CD4-positive, alpha-beta T cell (primary cell): ENCODE results near the gene PI4KA. TPM values are rescaled to one million over a fixed set of nuclear protein-coding genes. Genes with fewer than 3 reads are reported as not detected.

Experiments
- ATAC-seq: fragments of 200-7000 bp; cut with Tn5 transposase; one replicate; pipeline ENCODE4 v1.10.0; 2022; ENCODE audit warnings: mild to moderate bottlenecking; ENCODE audit not compliant: poor library complexity
- CTCF ChIA-PET: fragments of 350-600 bp; sonication (Branson Sonifier 250); formaldehyde crosslinking; loops from one replicate; lab custom pipeline; 2021; ENCODE audit warnings: antibody characterized with exemption, inconsistent platforms; lab: Charles Lee
- POLR2A ChIA-PET: fragments of 350-600 bp; sonication (Branson Sonifier 250); formaldehyde crosslinking; loops from one replicate; lab custom pipeline; 2021; ENCODE audit warnings: antibody characterized with exemption, inconsistent platforms; lab: Charles Lee
- DNase-seq, 14 experiments: peaks; one replicate each; pipeline ENCODE4 v3.0.0-alpha.2; 2013 to 2020; ENCODE audit warnings: mixed read lengths in 2 of 14
- H3K27ac ChIP-seq, 2 donors: one replicate each; pipeline versions ENCODE4 v1.5.1 to v1.7.0; 2013; ENCODE audit warnings: low read length in 2 of 2, low read depth in 1 of 2, mild to moderate bottlenecking in 1 of 2
- H3K27me3 ChIP-seq, 2 experiments: 1 replicate in 1 of 2; 2 replicates in 1 of 2; pipeline versions ENCODE4 v1.6.1 to v1.7.0; 2013; ENCODE audit warnings: low read length in 2 of 2, control low read depth in 1 of 2, mild to moderate bottlenecking in 1 of 2, moderate library complexity in 1 of 2; ENCODE audit not compliant: insufficient read depth in 2 of 2, control insufficient read depth in 1 of 2
- H3K36me3 ChIP-seq: one replicate; pipeline ENCODE4 v1.6.1; 2013; ENCODE audit warnings: low read length, control low read depth; ENCODE audit not compliant: insufficient read depth
- H3K4me1 ChIP-seq: one replicate; pipeline ENCODE4 v1.6.1; 2013; ENCODE audit warnings: low read length, control low read depth; ENCODE audit not compliant: insufficient read depth
- H3K4me3 ChIP-seq: one replicate; pipeline ENCODE4 v1.5.1; 2013; ENCODE audit warnings: mild to moderate bottlenecking, low read length, moderate library complexity
- H3K9me3 ChIP-seq, 2 experiments: 1 replicate in 1 of 2; 2 replicates in 1 of 2; pipeline versions ENCODE4 v1.6.1 to v1.7.0; 2013; ENCODE audit warnings: low read length in 2 of 2, mild to moderate bottlenecking in 2 of 2, control low read depth in 1 of 2, moderate library complexity in 1 of 2; ENCODE audit not compliant: control insufficient read depth in 1 of 2, insufficient read depth in 1 of 2
- H3K27ac Mint-ChIP-seq: one replicate; pipeline ENCODE4 v1.8.0; 2020; ENCODE audit warnings: mixed read lengths
- H3K27me3 Mint-ChIP-seq: one replicate; pipeline ENCODE4 v1.8.0; 2021; ENCODE audit warnings: mixed read lengths
- H3K36me3 Mint-ChIP-seq: one replicate; pipeline ENCODE4 v1.8.0; 2021; ENCODE audit warnings: low read depth, mixed read lengths
- H3K4me1 Mint-ChIP-seq: one replicate; pipeline ENCODE4 v1.8.0; 2021; ENCODE audit warnings: low read depth, mixed read lengths
- H3K4me3 Mint-ChIP-seq: one replicate; pipeline ENCODE4 v1.8.0; 2020; ENCODE audit warnings: mild to moderate bottlenecking, mixed read lengths
- H3K9me3 Mint-ChIP-seq: one replicate; pipeline ENCODE4 v1.8.0; 2020; ENCODE audit warnings: mixed read lengths
- intact Hi-C, 2 experiments: fragments of 100-400 bp; cut with DNase I in 1 of 2; cut with micrococcal nuclease in 1 of 2; formaldehyde crosslinking; loops; one replicate each; pipeline versions ENCODE4 v1.15.1 to v1.9.0; 2023 to 2025; cut with DNase I, micrococcal nuclease
- total RNA-seq, 174 experiments: library from RNA in 2 of 174; stranded (reverse) in 2 of 174; gene quantifications; one replicate each; pipeline ENCODE4 v1.2.3 and lab custom pipeline; 2021 to 2026
- TF ChIP-seq, protein P1 (sequence below): fragments of 200-600 bp; IDR thresholded peaks from one replicate; pipeline ENCODE4 v1.8.0; 2022; ENCODE audit warnings: antibody characterized with exemption, mild to moderate bottlenecking

PI4KA gene
- total RNA-seq, 2 experiments from 2014 or later = 137 to 146 TPM

DNA sequence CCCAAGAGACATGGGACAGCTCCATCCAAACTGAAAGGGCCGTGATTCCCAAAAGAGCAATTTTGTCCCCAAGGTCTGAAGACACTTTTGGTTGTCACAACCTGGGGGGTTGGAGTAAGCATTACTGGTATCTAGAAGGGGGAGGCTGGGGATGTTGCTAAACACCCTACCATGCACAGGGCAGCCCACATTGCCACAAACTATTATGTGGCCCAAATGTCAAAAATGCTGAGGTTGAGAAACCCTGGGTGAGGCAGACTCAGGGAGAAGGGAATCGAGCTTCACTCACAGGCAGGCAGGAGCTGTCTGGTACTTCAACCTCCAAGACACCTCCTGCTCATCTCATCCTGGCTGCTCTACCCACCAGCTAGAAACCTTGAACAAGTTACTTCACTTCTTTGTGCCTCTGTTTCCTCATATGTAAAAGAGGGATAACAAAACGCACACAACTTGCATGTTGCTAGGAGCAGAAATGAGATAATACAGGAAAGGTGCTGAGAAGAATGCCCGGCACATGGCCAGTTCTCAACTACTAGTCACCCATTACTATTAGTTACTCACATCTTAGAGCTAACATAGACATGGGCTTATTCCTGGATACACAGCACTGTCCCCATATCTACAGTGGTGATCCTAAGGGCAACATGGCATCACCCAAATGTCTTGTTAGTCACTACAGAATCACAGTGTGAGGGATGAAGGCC, 75.9 kb downstream of the PI4KA start:
- Mint-ChIP-seq H3K4me3 (no peak overlapping the region), H3K27ac (no peak overlapping the region), H3K36me3 (peaks cover 45% of the 10 kb centered on the region), H3K9me3 (no peaks in the 10 kb centered on the region), H3K4me1 (peaks cover 7% of the 10 kb centered on the region), H3K27me3 (no peaks in the 10 kb centered on the region)
- DNase-seq = no peak
- H3K27ac ChIP-seq = no peak overlapping the region
- no peak overlapping the region for H3K4me3 ChIP-seq
- H3K4me1 ChIP-seq = no peaks in the 10 kb centered on the region
- H3K9me3 ChIP-seq = no peaks in the 10 kb centered on the region
- peaks cover 62% of the 10 kb centered on the region for H3K36me3 ChIP-seq
- no peaks in the 10 kb centered on the region for H3K27me3 ChIP-seq
- TF ChIP-seq, protein P1, sequence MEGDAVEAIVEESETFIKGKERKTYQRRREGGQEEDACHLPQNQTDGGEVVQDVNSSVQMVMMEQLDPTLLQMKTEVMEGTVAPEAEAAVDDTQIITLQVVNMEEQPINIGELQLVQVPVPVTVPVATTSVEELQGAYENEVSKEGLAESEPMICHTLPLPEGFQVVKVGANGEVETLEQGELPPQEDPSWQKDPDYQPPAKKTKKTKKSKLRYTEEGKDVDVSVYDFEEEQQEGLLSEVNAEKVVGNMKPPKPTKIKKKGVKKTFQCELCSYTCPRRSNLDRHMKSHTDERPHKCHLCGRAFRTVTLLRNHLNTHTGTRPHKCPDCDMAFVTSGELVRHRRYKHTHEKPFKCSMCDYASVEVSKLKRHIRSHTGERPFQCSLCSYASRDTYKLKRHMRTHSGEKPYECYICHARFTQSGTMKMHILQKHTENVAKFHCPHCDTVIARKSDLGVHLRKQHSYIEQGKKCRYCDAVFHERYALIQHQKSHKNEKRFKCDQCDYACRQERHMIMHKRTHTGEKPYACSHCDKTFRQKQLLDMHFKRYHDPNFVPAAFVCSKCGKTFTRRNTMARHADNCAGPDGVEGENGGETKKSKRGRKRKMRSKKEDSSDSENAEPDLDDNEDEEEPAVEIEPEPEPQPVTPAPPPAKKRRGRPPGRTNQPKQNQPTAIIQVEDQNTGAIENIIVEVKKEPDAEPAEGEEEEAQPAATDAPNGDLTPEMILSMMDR = no peak
- intact Hi-C loops = no loop called here
- ATAC-seq = no peak
- ChIA-PET POLR2A (no interaction called here), CTCF (no interaction called here)

DNA sequence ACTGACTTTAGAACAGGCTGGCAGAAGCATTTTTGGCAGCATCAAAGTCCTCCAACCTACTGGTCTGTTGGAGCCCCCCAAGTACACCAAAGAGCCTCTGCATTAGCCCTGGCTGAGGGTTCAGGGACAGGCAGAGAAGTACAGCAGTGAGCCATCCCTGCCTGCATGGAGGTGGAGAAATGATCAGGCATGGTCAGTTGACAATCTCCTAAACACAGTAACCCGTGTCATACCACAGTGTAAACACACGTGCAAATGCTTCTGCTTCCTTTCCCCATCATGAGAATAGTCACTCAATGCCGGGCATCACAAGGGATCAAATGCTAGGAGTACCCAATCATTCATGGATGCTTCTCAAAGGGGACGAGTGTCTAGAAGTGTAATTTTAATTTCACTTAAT, 76.5 kb downstream of the PI4KA start:
- no peak for ATAC-seq
- H3K9me3 Mint-ChIP-seq = no peaks in the 10 kb centered on the region
- TF ChIP-seq, protein P1 = no peak
- intact Hi-C loops = no loop called here
- ChIA-PET CTCF (no interaction called here), POLR2A (no interaction called here)
- H3K27ac Mint-ChIP-seq = no peak overlapping the region
- H3K27ac ChIP-seq = no peak overlapping the region
- H3K4me1 Mint-ChIP-seq = peaks cover 7% of the 10 kb centered on the region
- H3K4me1 ChIP-seq = no peaks in the 10 kb centered on the region
- H3K4me3 ChIP-seq = no peak overlapping the region
- H3K27me3 Mint-ChIP-seq = no peaks in the 10 kb centered on the region
- no peaks in the 10 kb centered on the region for H3K9me3 ChIP-seq
- DNase-seq = no peak
- H3K36me3 ChIP-seq = peaks cover 60% of the 10 kb centered on the region
- no peaks in the 10 kb centered on the region for H3K27me3 ChIP-seq
- H3K36me3 Mint-ChIP-seq = peaks cover 44% of the 10 kb centered on the region
- H3K4me3 Mint-ChIP-seq = no peak overlapping the region

DNA sequence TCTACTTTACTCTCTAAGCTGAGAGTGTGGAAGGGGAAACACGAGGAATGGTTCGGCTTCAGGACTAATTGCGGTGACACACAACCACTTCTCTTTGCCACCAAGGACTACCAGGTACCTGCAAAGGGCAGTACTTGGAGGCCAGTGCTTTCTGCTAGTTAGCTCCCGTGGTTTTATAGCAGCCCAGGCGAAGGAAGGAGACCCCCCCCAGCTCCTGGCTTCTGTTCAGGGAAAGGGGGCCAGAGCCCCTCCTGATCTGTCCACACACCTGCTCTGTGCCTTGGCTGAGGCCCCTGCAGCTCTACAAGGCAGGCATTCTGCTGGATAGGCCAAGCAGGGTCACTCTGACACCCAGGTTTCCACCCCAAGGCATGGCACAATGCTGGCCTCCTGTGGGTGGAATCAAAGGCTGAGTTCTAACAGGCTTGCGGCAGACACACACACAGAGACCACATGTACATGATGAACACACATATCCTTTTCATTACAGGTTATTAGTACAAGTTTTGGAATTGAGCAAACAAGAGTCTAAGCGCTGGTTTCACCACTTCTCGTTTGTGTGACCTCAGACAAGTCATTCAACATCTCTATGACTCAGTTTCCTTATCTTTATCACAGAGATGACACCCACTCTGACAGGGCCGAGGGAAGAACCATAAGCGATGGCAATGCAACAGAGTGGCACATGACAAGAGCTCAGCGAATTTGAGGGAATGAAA, 77.2 kb downstream of the PI4KA start:
- TF ChIP-seq, protein P1 = no peak
- no peak for ATAC-seq
- intact Hi-C loops = no loop called here
- no peak overlapping the region for H3K4me3 Mint-ChIP-seq
- no peaks in the 10 kb centered on the region for H3K9me3 ChIP-seq
- ChIA-PET CTCF (interaction anchor here (1.1 kb wide), 1 partner anchor 363 kb away, joined by 5 read pairs; no protein-coding TSS in a partner anchor), POLR2A (no interaction called here)
- peaks cover 7% of the 10 kb centered on the region for H3K4me1 Mint-ChIP-seq
- H3K27ac ChIP-seq = no peak overlapping the region
- no peak overlapping the region for H3K4me3 ChIP-seq
- DNase-seq = no peak
- H3K4me1 ChIP-seq = no peaks in the 10 kb centered on the region
- no peaks in the 10 kb centered on the region for H3K27me3 ChIP-seq
- peaks cover 42% of the 10 kb centered on the region for H3K36me3 Mint-ChIP-seq
- peaks cover 59% of the 10 kb centered on the region for H3K36me3 ChIP-seq
- H3K27ac Mint-ChIP-seq = no peak overlapping the region
- H3K27me3 Mint-ChIP-seq = no peaks in the 10 kb centered on the region
- H3K9me3 Mint-ChIP-seq = no peaks in the 10 kb centered on the region
